Fibroblast of the aortic adventitia (primary cell): ENCODE data around the gene TGM1. TPM values are rescaled to one million over a fixed set of nuclear protein-coding genes. Genes with fewer than 3 reads are reported as not detected.
"Not testable (repeated sequence)": the region's sequence is repeated elsewhere in the genome, so short reads cannot be mapped to it uniquely, and the experiment has no call there.

Source experiments
- DNase-seq: peaks from one replicate; pipeline ENCODE4 v3.0.0-alpha.2; 2010; ENCODE audit warnings: low read depth
- H3K4me3 ChIP-seq: 2 replicates; pipeline ENCODE4 v1.5.1; 2011; ENCODE audit warnings: low read depth, mild to moderate bottlenecking, control low read depth, low read length, moderate library complexity
- CTCF ChIP-seq: IDR thresholded peaks from 2 replicates; pipeline ENCODE4 v1.5.1; 2011; ENCODE audit warnings: mild to moderate bottlenecking, low read length, control low read depth, inconsistent platforms; ENCODE audit not compliant: insufficient read depth
- total RNA-seq: library from RNA; depleted of rRNA; stranded (reverse); fragments of >200 nt; gene quantifications from 2 replicates; pipeline ENCODE4 v1.2.3, GENCODE V29; 2012; ENCODE audit warnings: low replicate concordance

Gene TGM1
- total RNA-seq, 1 donor = 0.36 TPM

GRCh38 chr14:24232645-24233537 is 30.1 kb downstream of the TGM1 start, which contains the start of gene GMPR2:
GMPR2 (plus strand) TSS chr14:24232929; CDS start chr14:24233254, 325 bp downstream.
- no peak for DNase-seq
- peak within 1 kb of the TSS; percentile 97 for H3K4me3 ChIP-seq
- no peak for TF ChIP-seq CTCF

GRCh38 chr14:24232121-24232644 is 30.8 kb downstream of the TGM1 start, which contains the start of gene NEDD8:
NEDD8 (minus strand) TSS chr14:24232367; CDS start chr14:24232267, 100 bp downstream.
- no peak for TF ChIP-seq CTCF
- DNase-seq = peak; percentile 98
- H3K4me3 ChIP-seq = peak within 1 kb of the TSS; percentile 97

- DNase-seq = no peak
- no peak for TF ChIP-seq CTCF
- peak overlapping the region; percentile 97 for H3K4me3 ChIP-seq
Measured at GRCh38 chr14:24231263-24232120, 31.5 kb downstream of the TGM1 start.

- H3K4me3 ChIP-seq = no peak overlapping the region
- DNase-seq = no peak
- no peak for TF ChIP-seq CTCF
Measured at GRCh38 chr14:24228902-24229301, 34.1 kb downstream of the TGM1 start.

- H3K4me3 ChIP-seq = no peak overlapping the region
- no peak for TF ChIP-seq CTCF
- DNase-seq = no peak
Measured at GRCh38 chr14:24226473-24226872, 36.5 kb downstream of the TGM1 start.

- no peak overlapping the region for H3K4me3 ChIP-seq
- TF ChIP-seq CTCF = no peak
- DNase-seq = peak; percentile 76
Measured at GRCh38 chr14:24224618-24225071, 38.3 kb downstream of the TGM1 start.

GRCh38 chr14:24222987-24223386 is 40.0 kb downstream of the TGM1 start:
- not testable (repeated sequence) for H3K4me3 ChIP-seq, DNase-seq
